NOMO-1 treated with DMSO at 0.1 percent for 48 hours (cell line): Measurements from ENCODE around the gene KRTDAP.
"Not testable (repeated sequence)": the region's sequence is repeated elsewhere in the genome, so short reads cannot be mapped to it uniquely, and the experiment has no call there.

Experiments
- DNase-seq: peaks from one replicate; lab custom pipeline; 2025; ENCODE audit not compliant: unreplicated experiment; lab: John Stamatoyannopoulos, UW

The KRTDAP gene

DNA sequence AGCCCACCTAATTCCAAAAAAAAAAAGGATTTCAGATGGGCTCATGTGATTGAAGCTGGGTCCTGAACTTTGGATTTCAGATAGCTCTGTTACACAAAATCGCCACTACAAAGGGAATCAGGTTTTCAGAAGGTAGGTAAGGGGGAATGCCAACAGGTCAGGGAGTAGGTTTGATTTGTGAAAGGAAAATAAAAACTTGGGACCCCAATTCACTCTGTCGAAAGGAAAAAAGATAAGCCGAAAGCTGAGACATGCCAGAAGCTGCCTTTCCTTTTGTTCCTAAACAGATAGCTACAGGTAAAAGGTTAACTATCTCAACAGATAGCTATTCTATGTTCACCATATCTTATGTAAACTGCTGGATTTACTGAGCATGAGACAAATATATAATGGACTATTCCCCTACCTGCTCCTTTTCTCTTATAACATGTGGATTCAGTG is 4.0 kb downstream of the KRTDAP start:
- DNase-seq = no peak

GRCh38 chr19:35484252-35485036 is 5.8 kb downstream of the KRTDAP start:
- no peak for DNase-seq

DNA sequence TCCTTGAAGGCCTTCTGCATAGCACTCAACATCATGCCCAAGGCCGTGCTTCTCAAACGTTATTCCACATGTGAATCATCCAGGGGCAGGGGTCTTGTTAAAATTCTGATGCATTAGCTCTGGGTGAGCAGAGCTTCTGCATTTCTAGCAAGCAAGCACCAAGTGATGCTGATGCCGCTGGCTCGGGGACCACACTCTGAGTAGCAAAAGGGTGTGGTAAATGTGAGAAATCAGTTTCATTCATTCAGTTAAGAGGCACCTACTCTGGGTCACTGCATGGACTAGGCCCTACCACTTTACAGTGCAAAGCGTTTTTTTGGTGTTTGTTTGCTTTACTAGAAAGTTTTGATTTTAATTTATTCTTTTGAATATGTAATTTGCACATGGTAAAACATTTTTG is 7.2 kb downstream of the KRTDAP start:
- DNase-seq = no peak

DNA sequence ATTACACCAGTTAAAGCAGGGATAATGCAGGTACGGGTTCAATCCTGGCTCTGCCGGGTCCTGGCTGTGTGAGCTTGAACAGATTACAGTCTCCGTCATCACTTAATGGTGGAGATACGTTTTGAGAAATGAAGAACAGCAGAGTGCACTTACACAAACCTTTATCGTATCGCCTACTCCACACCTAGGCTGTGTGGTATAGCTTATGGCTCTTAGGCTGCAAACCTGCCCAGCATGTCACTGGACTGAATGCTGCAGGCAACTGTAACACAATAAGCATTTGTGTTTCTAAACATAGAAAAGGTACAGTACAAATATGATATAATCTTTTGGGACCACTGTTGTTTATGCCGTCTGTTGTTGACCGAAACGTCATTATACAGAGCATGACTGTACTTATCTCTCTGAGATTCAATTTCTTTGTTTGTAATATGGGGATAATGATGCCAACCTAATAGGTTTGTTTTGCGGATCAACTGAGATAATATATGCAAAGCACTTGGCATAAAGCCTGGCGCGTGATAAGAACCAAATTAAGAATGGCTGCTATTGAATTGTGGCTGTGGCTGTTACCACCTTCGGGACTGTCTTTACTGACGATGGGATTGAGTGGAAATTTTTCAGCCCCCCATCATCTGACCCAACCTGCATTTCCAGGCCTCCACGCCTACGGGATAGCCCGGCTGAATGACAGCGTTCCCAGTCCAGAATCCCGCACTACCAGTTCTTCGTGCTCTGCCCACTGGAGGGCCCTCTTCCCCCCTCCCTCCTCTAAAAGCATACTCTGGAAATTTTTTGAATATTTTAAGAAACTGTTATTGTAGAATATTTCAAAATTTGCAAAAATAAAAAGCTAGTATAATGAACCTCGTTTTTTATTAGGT is 11.2 kb downstream of the KRTDAP start:
- no peak for DNase-seq

DNA sequence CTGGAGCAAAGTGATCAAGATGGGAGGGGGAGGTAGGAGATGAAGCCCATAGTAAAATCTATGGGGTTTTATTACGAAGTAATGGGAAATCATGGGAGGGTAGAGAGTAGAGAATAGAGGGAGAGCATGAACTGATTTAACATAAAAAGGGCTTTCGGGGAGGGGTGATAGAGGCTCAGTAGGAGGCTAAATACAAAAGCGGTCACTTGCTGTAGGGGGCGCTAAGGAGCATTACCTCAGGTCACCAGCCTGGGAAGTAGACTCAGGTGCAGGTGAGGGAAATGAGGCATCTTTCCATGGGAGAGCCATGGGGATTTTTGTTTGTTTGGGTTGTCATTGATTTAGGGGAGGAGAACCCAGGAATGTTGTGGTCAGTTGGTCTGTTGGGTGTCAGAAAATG is 14.1 kb downstream of the KRTDAP start:
- no peak for DNase-seq

DNA sequence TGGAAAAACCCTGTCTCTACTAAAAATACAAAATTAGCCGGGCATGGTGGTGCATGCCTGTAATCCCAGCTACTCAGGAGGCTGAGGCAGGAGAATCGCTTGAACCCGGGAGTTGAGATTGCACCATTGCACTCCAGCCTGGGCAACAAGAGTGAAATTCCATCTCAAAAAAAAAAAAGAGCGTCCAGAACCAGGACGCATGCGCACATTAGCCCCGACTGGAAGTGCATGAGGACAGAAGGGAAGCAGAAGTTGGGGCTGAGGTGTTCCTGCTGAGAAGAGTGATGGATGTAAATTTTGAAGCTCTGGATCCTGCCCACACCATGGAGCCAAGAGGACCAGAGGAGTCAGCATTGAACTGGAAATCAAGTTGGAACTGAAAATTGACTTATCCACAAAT is 15.7 kb downstream of the KRTDAP start:
- not testable (repeated sequence) for DNase-seq

GRCh38 chr19:35474104-35474503 is 16.2 kb downstream of the KRTDAP start:
- no peak for DNase-seq

DNA sequence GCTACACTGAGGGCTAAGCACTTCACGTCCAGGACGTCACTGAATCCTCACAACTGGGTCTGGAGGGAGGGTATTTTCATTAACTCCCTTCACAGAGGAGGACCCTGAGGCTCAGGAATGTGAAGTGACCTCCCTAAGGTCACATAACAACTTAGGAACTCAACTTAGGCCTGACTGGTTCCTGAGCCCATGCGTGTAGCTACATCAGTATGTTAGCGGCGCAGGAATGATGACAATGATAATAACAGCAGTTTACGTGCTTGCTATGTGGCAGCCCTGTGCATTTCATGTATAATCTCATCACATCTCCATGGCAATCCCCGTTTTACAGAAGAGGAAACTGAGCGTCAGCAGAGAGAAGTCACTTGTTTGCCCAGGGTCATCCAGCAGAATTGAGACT is 18.3 kb downstream of the KRTDAP start:
- DNase-seq = no peak

DNA sequence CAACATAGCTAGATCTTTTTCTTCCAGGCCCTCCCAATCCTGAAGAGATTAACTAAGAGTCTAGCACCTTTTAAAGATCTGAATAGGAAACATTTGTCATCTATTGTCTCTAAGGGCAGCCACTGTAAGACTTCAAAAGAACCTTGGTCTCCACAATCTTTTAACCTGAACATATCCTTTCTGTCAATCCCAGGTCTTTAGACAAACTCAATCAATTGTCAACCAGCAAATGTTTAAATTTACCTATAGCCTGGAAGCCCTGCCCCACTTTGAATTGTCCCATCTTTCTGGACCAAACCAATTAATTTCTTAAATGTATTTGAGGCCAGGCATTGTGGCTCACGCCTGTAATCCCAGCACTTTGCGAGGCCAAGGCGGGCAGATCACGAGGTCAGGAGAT is 19.2 kb downstream of the KRTDAP start:
- DNase-seq = not testable (repeated sequence)

DNA sequence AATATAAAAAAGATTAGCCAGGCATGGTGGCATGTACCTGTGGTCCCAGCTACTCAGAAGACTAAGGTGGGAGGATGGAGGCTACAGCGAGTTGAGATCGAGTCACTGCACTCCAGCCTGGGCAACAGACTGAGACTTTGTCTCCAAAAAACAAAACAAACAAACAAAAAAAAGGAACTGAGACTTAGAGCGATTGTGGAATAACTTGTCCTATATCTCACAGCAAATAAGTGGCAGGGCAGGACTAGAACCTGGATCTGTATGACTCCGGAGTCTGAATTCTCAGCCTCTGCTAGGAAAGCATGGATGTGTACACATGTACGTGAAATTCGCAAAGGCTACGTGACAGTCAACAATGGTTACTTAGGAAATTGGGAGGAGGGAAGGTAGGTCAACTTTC is 20.1 kb downstream of the KRTDAP start:
- DNase-seq = no peak

- peak; percentile 71 for DNase-seq
These were observed 21.6 kb downstream of the KRTDAP start for GRCh38 chr19:35468637-35469036.

DNA sequence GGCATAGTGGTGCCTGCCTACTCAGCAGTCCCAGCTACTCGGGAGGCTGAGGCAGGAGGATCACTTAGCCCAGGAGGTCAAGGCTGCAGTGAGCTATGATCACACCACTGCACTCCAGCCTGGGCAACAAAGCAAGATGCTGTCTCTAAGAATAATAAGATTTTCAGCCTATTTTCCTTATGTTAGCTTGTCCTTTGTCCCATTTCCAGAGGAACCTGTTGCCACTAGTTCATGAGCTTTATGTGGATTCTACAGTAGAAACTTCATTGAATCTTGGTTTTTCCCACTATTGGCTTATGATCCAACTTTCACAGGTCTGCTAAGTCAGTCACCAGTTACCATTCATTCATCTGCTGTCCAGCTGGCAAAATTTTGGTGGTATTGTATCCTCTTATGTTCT is 24.0 kb downstream of the KRTDAP start:
- no peak for DNase-seq

DNA sequence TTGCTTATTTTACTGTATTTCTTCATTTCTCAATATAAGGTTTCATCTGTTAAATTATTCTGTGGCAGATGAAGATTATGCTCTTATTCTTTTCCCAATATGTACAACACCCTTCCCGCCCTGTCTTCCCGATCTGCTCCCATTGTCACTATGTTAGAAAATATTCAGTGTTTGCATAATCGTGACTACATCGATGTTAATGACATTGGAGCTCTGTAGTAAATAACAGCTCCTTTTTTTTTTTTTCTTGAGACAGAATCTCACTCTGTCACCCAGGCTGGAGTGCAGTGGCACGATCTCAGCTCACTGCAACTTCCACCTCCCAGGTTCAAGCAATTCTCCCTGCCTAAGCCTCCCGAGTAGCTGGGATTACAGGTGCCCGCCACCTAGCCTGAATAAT is 27.3 kb downstream of the KRTDAP start:
- peak; percentile 67 for DNase-seq

DNA sequence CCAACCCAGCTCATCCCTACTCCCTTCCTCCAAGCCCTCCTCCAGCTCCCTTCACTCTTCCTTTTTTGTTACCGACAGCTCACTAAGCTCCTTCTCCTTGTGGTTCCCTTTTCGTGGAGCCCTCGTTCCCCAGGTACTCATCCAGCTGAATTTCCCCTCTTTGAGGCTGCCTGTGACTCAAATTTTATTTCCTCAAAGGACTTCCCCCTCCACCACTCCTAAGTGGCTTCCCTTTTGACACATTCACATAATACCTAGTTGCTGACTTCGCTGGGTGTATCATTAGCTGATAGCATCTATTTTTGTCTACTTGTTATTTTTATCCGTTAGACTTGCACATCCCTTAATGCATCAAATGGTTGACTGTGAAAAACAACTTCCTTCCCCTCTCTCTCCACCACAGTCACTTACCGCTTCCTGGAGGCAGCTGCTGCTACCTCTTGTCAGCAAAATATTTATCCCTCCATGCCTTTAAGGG is 27.7 kb downstream of the KRTDAP start:
- DNase-seq = peak; percentile 98

- DNase-seq = not testable (repeated sequence)
These were observed 28.5 kb downstream of the KRTDAP start for GRCh38 chr19:35461788-35462187.

DNA sequence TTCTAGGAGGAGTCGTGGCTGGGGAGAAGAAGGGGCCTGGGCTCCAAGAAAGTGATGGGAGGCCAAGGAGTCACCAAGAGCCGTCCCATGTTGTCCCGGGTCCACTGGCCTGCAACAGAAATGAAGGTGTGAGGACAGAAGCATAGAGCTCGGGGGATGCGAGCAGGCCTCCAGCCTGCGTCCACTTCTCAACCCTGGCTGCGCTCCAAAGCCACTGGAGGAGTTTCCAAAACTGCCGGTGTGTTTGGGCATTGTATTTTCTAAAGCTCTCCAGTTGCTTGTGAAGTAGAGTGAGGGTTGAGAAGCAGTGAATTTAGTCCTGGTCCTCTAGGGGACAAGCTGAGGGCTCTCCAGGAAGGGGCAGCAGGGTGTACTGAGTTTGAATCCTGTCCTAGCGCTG is 29.2 kb downstream of the KRTDAP start:
- no peak for DNase-seq

DNA sequence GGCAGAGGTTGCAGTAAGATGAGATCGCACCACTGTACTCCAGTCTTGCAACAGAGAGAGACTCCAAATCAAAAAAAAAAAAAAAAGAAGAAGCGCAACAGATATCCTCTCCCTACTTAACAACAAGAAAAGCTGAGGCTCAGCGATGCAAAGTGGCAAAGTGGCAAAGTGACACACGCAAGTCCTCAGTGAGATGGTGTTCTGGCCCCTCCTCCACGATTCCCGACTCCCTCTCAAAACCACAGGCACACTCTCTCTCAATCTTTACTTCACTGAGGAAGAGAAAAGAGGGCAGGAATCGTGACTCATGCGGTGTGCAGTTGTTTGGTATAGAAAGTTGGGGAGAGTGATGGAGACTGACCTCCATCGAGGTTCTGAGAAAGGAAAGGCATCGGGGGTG is 29.7 kb downstream of the KRTDAP start:
- DNase-seq = peak; percentile 26

DNA sequence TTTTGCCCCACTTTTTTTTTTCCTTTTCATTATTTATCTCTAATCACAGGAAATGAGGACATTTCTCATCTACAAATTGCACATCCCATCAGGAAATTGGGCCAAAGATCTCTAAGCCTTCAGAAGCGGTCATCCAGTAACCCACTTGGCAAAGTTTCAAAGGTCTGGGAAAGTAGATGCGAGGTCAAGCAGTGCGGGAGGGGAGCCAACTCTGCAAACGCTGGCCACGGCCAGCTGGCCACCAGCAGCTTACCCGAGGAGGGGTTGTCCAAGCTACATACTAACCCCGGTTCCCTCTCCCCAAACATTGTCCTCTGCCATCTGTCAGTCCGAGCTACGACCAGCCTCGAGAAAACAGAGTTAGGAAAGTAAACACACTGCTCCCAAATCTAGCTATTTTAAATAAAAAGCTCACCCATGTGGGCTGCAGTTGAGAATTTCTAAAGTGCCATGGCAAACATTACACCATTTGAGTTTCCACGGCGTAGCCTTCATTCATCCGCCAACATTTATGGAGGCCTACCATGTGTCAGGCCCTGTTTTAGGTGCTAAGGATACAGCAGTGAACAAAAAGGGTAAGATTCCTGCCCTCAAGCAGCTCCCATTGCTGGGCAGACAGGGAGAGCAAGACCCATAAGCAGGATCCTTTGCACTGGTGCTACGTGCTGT is 30.7 kb downstream of the KRTDAP start:
- no peak for DNase-seq

- peak; percentile 78 for DNase-seq
These were observed 31.4 kb downstream of the KRTDAP start for GRCh38 chr19:35458731-35459391.

- no peak for DNase-seq
These were observed 32.1 kb downstream of the KRTDAP start for GRCh38 chr19:35458192-35458591.

DNA sequence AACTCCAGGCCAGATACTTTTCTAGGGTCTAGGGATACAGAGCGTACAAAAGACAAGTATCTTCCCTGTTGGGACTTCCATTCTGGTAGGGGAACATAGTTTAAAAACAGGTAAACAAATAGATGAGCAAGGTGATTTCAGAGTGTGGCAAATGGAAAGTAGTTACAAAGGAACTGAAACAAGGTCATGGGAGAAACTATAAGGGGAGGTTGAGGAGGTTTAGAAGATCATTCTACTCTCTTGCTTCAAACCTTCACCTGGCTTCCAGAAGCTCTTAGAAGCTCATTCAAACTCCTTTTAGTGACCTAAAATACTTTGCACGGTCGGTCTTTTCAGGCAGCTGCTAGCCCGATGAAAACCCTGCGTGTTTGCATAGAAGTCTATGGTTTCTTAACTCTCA is 33.1 kb downstream of the KRTDAP start:
- DNase-seq = no peak
